Progenitor cell of endocrine pancreas (in vitro differentiated cells): ENCODE data around the gene DBN1. TPM values are rescaled to one million over a fixed set of nuclear protein-coding genes. Genes with fewer than 3 reads are reported as not detected.
A peak's percentile ranks its signal among the peaks of the same experiment; 100 is the strongest.

Experiments used
- DNase-seq: peaks from one replicate; pipeline ENCODE4 v3.0.0; 2021; ENCODE audit warnings: low spot score; ENCODE audit not compliant: unreplicated experiment
- H3K27ac Mint-ChIP-seq: 2 replicates; pipeline ENCODE4 v1.8.0; 2021; ENCODE audit warnings: mild to moderate bottlenecking, moderate library complexity, mixed read lengths
- H3K27me3 Mint-ChIP-seq: 2 replicates; pipeline ENCODE4 v1.8.0; 2021; ENCODE audit warnings: mixed read lengths
- H3K36me3 Mint-ChIP-seq: 2 replicates; pipeline ENCODE4 v1.8.0; 2022; ENCODE audit warnings: mixed read lengths; ENCODE audit not compliant: insufficient read depth
- H3K4me1 Mint-ChIP-seq: 2 replicates; pipeline ENCODE4 v1.8.0; 2021; ENCODE audit warnings: low read depth, mixed read lengths
- H3K4me3 Mint-ChIP-seq: 2 replicates; pipeline ENCODE4 v1.8.0; 2021; ENCODE audit warnings: low read depth, mild to moderate bottlenecking, moderate library complexity, mixed read lengths
- H3K9me3 Mint-ChIP-seq: 2 replicates; pipeline ENCODE4 v1.8.0; 2021; ENCODE audit warnings: low read depth, mixed read lengths
- CTCF ChIP-seq: fragments of 200-600 bp; sonication (generic); IDR thresholded peaks from one replicate; pipeline ENCODE4 v1.5.0; 2021; ENCODE audit warnings: antibody characterized with exemption, mild to moderate bottlenecking; ENCODE audit not compliant: unreplicated experiment
- total RNA-seq: library from RNA; stranded (reverse); gene quantifications from 2 replicates; pipeline ENCODE4 v1.2.1, GENCODE V29; 2021

DBN1 gene
- total RNA-seq, 1 donor from 2014 or later: 396 TPM

DNA sequence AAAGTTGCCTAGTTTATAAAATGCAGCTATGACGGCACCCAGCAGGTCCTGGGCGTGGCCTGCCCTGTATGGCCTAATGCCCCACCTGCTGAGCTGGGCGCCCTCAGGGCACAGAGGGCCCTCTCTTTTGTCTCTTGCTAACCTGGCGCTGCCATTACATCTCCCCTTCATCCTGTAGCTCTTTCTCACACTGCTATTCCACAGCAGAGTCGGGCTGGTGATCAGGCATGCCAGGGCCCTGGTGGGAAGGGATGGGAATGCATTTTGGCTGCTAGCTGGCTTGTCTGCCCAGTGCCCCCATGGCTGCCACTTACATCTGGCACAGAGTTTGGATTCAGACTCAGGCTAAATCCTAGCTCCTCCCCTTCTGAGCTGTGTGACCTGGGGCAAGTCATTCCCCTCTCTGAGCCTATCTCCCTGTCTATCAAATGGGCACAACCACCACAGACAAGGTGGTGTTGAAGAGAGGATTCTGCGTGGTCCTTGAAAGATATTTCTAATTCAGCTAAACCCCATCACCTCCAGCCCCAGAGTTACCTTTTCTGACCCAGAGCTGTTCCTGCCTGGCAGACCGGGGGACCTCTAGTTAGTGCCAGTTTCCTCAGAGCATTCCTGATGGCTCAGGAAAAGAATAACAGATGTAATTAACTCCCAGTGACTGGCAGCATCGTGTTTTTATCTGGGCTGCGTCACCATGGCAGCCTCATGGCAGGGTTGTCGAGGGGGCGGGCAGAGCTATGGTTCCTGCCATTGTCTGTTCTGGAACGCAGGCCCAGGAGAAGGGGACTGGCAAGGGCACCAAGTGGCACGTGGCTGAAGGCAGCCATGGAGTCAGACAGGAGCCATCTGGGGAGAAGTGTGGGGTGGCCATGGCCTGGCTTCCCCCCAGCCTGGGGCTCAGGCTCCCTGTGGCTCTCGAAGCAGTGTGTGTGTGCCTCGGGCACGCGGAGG lies 20.5 kb downstream of the DBN1 start:
- DNase-seq: no peak
- Mint-ChIP-seq H3K36me3 (peaks cover 8% of the 10 kb centered on the region), H3K4me1 (peaks cover 16% of the 10 kb centered on the region), H3K9me3 (no peaks in the 10 kb centered on the region), H3K27ac (no peak overlapping the region), H3K27me3 (peaks cover 7% of the 10 kb centered on the region), H3K4me3 (peak overlapping the region; percentile 58)
- TF ChIP-seq CTCF: peak; percentile 14

DNA sequence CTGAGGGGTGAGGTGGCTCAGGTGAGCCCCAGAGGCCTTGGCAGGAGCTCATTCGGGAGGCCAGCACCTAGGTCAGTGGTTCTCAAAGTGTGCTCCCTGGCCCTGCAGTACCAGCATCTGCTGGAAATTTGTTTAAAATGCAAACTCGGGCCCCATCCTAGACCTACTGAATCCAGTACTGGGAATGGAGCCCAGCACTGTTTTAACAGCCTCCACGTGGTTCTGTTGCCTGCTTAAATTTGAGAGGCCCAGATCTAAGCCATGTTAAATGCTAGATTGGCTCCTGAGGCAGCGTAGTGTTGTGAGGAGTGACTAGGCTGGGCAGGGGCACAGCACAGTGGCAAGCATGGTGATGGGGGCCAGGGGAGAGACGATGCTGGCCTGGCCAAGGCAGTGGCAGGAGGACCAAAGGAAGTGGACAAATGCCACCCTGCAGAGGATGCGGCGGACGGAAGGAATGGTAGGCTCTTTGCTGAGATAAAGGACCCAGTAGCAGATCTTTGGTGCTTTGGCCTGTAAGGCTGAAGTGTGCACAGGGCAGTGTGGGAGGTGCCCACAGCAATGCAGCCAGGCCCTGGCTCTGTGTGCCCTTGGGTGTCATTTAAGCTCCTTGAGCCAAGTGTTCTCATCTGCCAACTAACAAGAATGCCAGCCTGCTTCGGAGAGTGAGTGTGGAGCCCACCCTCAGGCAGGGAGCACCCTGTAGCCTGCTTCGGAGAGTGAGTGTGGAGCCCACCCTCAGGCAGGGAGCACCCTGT lies 22.6 kb downstream of the DBN1 start:
- TF ChIP-seq CTCF: no peak
- peaks cover 16% of the 10 kb centered on the region for H3K4me1 Mint-ChIP-seq
- no peak for DNase-seq
- H3K4me3 Mint-ChIP-seq: peak overlapping the region; percentile 12
- H3K27me3 Mint-ChIP-seq: peaks cover 7% of the 10 kb centered on the region
- peak overlapping the region; percentile 79 for H3K27ac Mint-ChIP-seq
- peaks cover 1% of the 10 kb centered on the region for H3K36me3 Mint-ChIP-seq
- no peaks in the 10 kb centered on the region for H3K9me3 Mint-ChIP-seq

- DNase-seq: no peak
- H3K9me3 Mint-ChIP-seq: no peaks in the 10 kb centered on the region
- H3K4me1 Mint-ChIP-seq: peaks cover 18% of the 10 kb centered on the region
- H3K27me3 Mint-ChIP-seq: peaks cover 13% of the 10 kb centered on the region
- peaks cover 1% of the 10 kb centered on the region for H3K36me3 Mint-ChIP-seq
- no peak for TF ChIP-seq CTCF
- H3K27ac Mint-ChIP-seq: no peak overlapping the region
- no peak overlapping the region for H3K4me3 Mint-ChIP-seq
These were observed 24.0 kb downstream of the DBN1 start for GRCh38 chr5:177449140-177450061.

DNA sequence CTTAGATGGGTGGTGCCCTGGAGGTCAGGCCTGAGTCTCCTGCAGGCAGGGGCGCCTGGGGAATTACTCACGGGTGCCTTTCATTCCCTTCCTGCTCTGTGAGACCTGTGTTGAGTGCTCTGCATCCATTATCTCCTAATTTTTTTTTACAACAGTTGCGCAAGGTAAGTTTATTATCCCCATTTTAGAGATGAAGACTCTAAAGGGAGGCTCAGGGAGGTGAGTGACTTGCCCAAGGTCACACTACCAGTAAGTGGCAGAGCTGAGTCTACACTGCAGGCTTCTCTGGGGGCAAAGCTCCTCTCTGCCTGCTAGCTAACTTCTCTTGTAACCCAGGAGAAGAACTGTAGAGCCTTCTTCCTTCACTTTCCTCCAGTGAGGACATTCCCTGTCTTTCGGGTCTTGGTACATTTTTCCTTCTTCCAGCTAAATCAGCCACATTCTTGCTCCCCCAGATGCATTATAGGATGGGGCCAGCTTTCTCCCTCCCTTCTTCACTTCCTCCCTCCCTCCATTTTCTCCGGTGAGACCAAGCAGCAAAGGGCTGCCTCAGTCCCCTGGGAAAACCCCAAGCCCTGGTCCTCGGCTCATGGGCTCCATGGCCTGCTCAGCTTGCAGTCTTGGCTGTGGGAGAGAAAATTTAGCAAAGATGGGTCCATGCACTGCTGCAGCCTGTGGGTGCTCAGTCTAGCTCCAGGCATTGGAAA lies 25.0 kb downstream of the DBN1 start:
- Mint-ChIP-seq H3K27me3 (peaks cover 13% of the 10 kb centered on the region), H3K4me3 (peak overlapping the region; percentile 71), H3K9me3 (no peaks in the 10 kb centered on the region), H3K4me1 (peaks cover 15% of the 10 kb centered on the region), H3K27ac (peak overlapping the region; percentile 82), H3K36me3 (peaks cover 1% of the 10 kb centered on the region)
- TF ChIP-seq CTCF: no peak
- no peak for DNase-seq
